ENCODE measurements around the gene RNASE4.

The RNASE4 gene

GRCh38 chr14:20711261-20711660 is 26.9 kb downstream of the RNASE4 start:
- TF ChIP-seq FOXP2 (optimal IDR thresholded peaks at IDR 0.05; ENCODE audit: borderline replicate concordance, extremely low read depth, extremely low read length, insufficient read depth) = no peak
- no peak for TF ChIP-seq REST (IDR thresholded peaks at IDR 0.05; ENCODE audit: insufficient read depth in 1 of 2, low read depth in 2 of 2, low read length in 2 of 2)
- TF ChIP-seq POLR2AphosphoS5 (IDR thresholded peaks at IDR 0.05; ENCODE audit: low read depth, low read length) = no peak
- no peak for TF ChIP-seq SIN3A (IDR thresholded peaks at IDR 0.05; ENCODE audit: borderline replicate concordance, insufficient read depth, low read length)
- TF ChIP-seq TAF1 (IDR thresholded peaks at IDR 0.05; ENCODE audit: borderline replicate concordance, insufficient read depth, low read length) = no peak

GRCh38 chr14:20711685-20712084 is 27.3 kb downstream of the RNASE4 start:
- no peak for TF ChIP-seq FOXP2 (optimal IDR thresholded peaks at IDR 0.05; ENCODE audit: borderline replicate concordance, extremely low read depth, extremely low read length, insufficient read depth)
- TF ChIP-seq POLR2AphosphoS5 (IDR thresholded peaks at IDR 0.05; ENCODE audit: low read depth, low read length) = no peak
- no peak for TF ChIP-seq REST (IDR thresholded peaks at IDR 0.05; ENCODE audit: insufficient read depth in 1 of 2, low read depth in 2 of 2, low read length in 2 of 2)
- no peak for TF ChIP-seq SIN3A (IDR thresholded peaks at IDR 0.05; ENCODE audit: borderline replicate concordance, insufficient read depth, low read length)
- TF ChIP-seq TAF1 (IDR thresholded peaks at IDR 0.05; ENCODE audit: borderline replicate concordance, insufficient read depth, low read length) = no peak

GRCh38 chr14:20712904-20713303 is 28.5 kb downstream of the RNASE4 start:
- no peak for TF ChIP-seq TAF1 (IDR thresholded peaks at IDR 0.05; ENCODE audit: borderline replicate concordance, insufficient read depth, low read length)
- no peak for TF ChIP-seq POLR2AphosphoS5 (IDR thresholded peaks at IDR 0.05; ENCODE audit: low read depth, low read length)
- no peak for TF ChIP-seq FOXP2 (optimal IDR thresholded peaks at IDR 0.05; ENCODE audit: borderline replicate concordance, extremely low read depth, extremely low read length, insufficient read depth)

- TF ChIP-seq SIN3A (IDR thresholded peaks at IDR 0.05; ENCODE audit: borderline replicate concordance, insufficient read depth, low read length) = no peak
- no peak for TF ChIP-seq FOXP2 (optimal IDR thresholded peaks at IDR 0.05; ENCODE audit: borderline replicate concordance, extremely low read depth, extremely low read length, insufficient read depth)
- TF ChIP-seq TAF1 (IDR thresholded peaks at IDR 0.05; ENCODE audit: borderline replicate concordance, insufficient read depth, low read length) = no peak
- no peak for TF ChIP-seq REST (IDR thresholded peaks at IDR 0.05; ENCODE audit: insufficient read depth in 1 of 2, low read depth in 2 of 2, low read length in 2 of 2)
- TF ChIP-seq POLR2AphosphoS5 (IDR thresholded peaks at IDR 0.05; ENCODE audit: low read depth, low read length) = no peak
Measured at GRCh38 chr14:20714593-20715250, 30.4 kb downstream of the RNASE4 start.

GRCh38 chr14:20719777-20720176 is 35.4 kb downstream of the RNASE4 start:
- no peak for TF ChIP-seq REST (IDR thresholded peaks at IDR 0.05; ENCODE audit: insufficient read depth in 1 of 2, low read depth in 2 of 2, low read length in 2 of 2)
- TF ChIP-seq POLR2AphosphoS5 (IDR thresholded peaks at IDR 0.05; ENCODE audit: low read depth, low read length) = no peak
- no peak for TF ChIP-seq SIN3A (IDR thresholded peaks at IDR 0.05; ENCODE audit: borderline replicate concordance, insufficient read depth, low read length)
- no peak for TF ChIP-seq FOXP2 (optimal IDR thresholded peaks at IDR 0.05; ENCODE audit: borderline replicate concordance, extremely low read depth, extremely low read length, insufficient read depth)
- no peak for TF ChIP-seq TAF1 (IDR thresholded peaks at IDR 0.05; ENCODE audit: borderline replicate concordance, insufficient read depth, low read length)
